GM23338 (cell line): ENCODE measurements around the gene TUBA3E. TPM values are rescaled to one million over a fixed set of nuclear protein-coding genes. Genes with fewer than 3 reads are reported as not detected.
"Not testable (repeated sequence)": the region's sequence is repeated elsewhere in the genome, so short reads cannot be mapped to it uniquely, and the experiment has no call there.

Experiments
- ATAC-seq: fragments of 200-7000 bp; cut with Tn5 transposase; 3 replicates; pipeline ENCODE4 v1.9.1; 2020
- DNase-seq: peaks from one replicate; pipeline ENCODE4 v3.0.0-alpha.2; 2015; ENCODE audit warnings: low spot score
- H2AFZ ChIP-seq: fragments of 200-600 bp; sonication (generic); 2 replicates; pipeline ENCODE4 v1.8.0; 2016; ENCODE audit warnings: antibody characterized with exemption, mild to moderate bottlenecking, moderate library complexity
- H3F3A ChIP-seq: fragments of 200-600 bp; sonication (generic); replicated peaks from 2 replicates; pipeline ENCODE4 v1.8.0; 2017; ENCODE audit warnings: antibody characterized with exemption, mixed run types, low read depth
- H3K27ac ChIP-seq: fragments of 200-600 bp; sonication (generic); 2 replicates; pipeline ENCODE4 v1.6.1; 2016; ENCODE audit warnings: low read depth
- H3K27me3 ChIP-seq: fragments of 200-600 bp; sonication (generic); 2 replicates; pipeline ENCODE4 v1.8.0; 2016; ENCODE audit warnings: mild to moderate bottlenecking, mixed run types, moderate library complexity; ENCODE audit not compliant: insufficient read depth
- H3K36me3 ChIP-seq: fragments of 200-600 bp; sonication (generic); 2 replicates; pipeline ENCODE4 v1.8.0; 2016; ENCODE audit warnings: mild to moderate bottlenecking; ENCODE audit not compliant: insufficient read depth
- H3K4me1 ChIP-seq: fragments of 200-600 bp; sonication (generic); 2 replicates; pipeline ENCODE4 v1.8.0; 2016; ENCODE audit warnings: mild to moderate bottlenecking, moderate library complexity; ENCODE audit not compliant: insufficient read depth
- H3K4me2 ChIP-seq: fragments of 200-600 bp; sonication (generic); 2 replicates; pipeline ENCODE4 v1.7.1; 2017; ENCODE audit warnings: mixed run types
- H3K4me3 ChIP-seq: fragments of 200-600 bp; sonication (generic); 2 replicates; pipeline ENCODE4 v1.6.1; 2016; ENCODE audit warnings: mixed run types
- H3K79me2 ChIP-seq: fragments of 200-600 bp; sonication (generic); replicated peaks from 2 replicates; pipeline ENCODE4 v1.8.0; 2017; ENCODE audit warnings: mild to moderate bottlenecking; ENCODE audit not compliant: insufficient read depth
- H3K9me2 ChIP-seq: fragments of 200-600 bp; sonication (generic); 2 replicates; pipeline ENCODE4 v1.8.0; 2017; ENCODE audit not compliant: insufficient read depth
- H4K20me1 ChIP-seq: fragments of 200-600 bp; sonication (generic); replicated peaks from 2 replicates; pipeline ENCODE4 v1.8.0; 2017; ENCODE audit warnings: mild to moderate bottlenecking; ENCODE audit not compliant: insufficient read depth
- H3K27ac Mint-ChIP-seq: 2 replicates; pipeline ENCODE4 v1.8.0; 2020; ENCODE audit warnings: inconsistent platforms, mild to moderate bottlenecking, moderate library complexity, mixed read lengths
- H3K27me3 Mint-ChIP-seq: 3 replicates; pipeline ENCODE4 v1.8.0; 2022; ENCODE audit warnings: low read depth, mild to moderate bottlenecking, moderate library complexity, mixed read lengths, inconsistent platforms; ENCODE audit not compliant: insufficient read depth, poor library complexity
- H3K36me3 Mint-ChIP-seq: 3 replicates; pipeline ENCODE4 v1.8.0; 2021; ENCODE audit warnings: low read depth, mild to moderate bottlenecking, inconsistent platforms, moderate library complexity, mixed read lengths
- H3K4me1 Mint-ChIP-seq: 3 replicates; pipeline ENCODE4 v1.8.0; 2020; ENCODE audit warnings: mild to moderate bottlenecking, inconsistent platforms, mixed read lengths
- H3K4me3 Mint-ChIP-seq: 3 replicates; pipeline ENCODE4 v1.8.0; 2021; ENCODE audit warnings: moderate library complexity, mild to moderate bottlenecking, inconsistent platforms, mixed read lengths
- H3K9me3 Mint-ChIP-seq: 3 replicates; pipeline ENCODE4 v1.8.0; 2020; ENCODE audit warnings: moderate library complexity, mild to moderate bottlenecking, inconsistent platforms, mixed read lengths
- EZH2phosphoT487 ChIP-seq: fragments of 200-600 bp; sonication (generic); IDR thresholded peaks from one replicate; pipeline ENCODE4 v1.8.1; 2018; ENCODE audit warnings: antibody characterized with exemption; ENCODE audit not compliant: unreplicated experiment
- STAT1 ChIP-seq: IDR thresholded peaks from one replicate; pipeline ENCODE4 v1.6.1; 2016; ENCODE audit warnings: antibody characterized with exemption; ENCODE audit not compliant: unreplicated experiment
- ZNF114 ChIP-seq: fragments of 250-450 bp; sonication (Bioruptor Pico); IDR thresholded peaks from 2 replicates; pipeline ENCODE4 v1.5.0; 2020; ENCODE audit warnings: mild to moderate bottlenecking, moderate library complexity
- ZNF331 ChIP-seq: fragments of 250-450 bp; sonication (Bioruptor Pico); IDR thresholded peaks from 2 replicates; pipeline ENCODE4 v1.5.0; 2020; ENCODE audit warnings: low read depth, mild to moderate bottlenecking, moderate library complexity
- ZNF462 ChIP-seq: fragments of 250-450 bp; sonication (Bioruptor Pico); IDR thresholded peaks from 2 replicates; pipeline ENCODE4 v1.5.0; 2020; ENCODE audit warnings: mild to moderate bottlenecking, moderate library complexity
- polyA plus RNA-seq: library from polyadenylated mRNA; unstranded; fragments of >200 nt; fragmentation: Nextera tagmentation; extraction: Ambion mirVana; gene quantifications from 2 replicates; pipeline ENCODE4 v1.2.1, GENCODE V29; 2016
- total RNA-seq: library from RNA; depleted of rRNA; stranded (reverse); fragments of >200 nt; shearing (Covaris generic); gene quantifications from 2 replicates; pipeline ENCODE4 v1.2.3, GENCODE V29; 2014

TUBA3E gene
- total and polyA plus RNA-seq, 2 experiments from 2014 or later = 0.21 to 0.31 TPM

- TF ChIP-seq ZNF462 (CRISPR knock-in tag) (no peak), EZH2phosphoT487 (no peak), ZNF114 (CRISPR knock-in tag) (no peak)
Measured at GRCh38 chr2:130160131-130160530, 38.1 kb downstream of the TUBA3E start (continued).

GRCh38 chr2:130159376-130159775 is 38.9 kb downstream of the TUBA3E start:
- Mint-ChIP-seq H3K36me3 (peaks cover 42% of the 10 kb centered on the region), H3K27me3 (peaks cover 10% of the 10 kb centered on the region)
- H3K27ac ChIP-seq, H3K36me3 ChIP-seq, ATAC-seq, H3K27ac Mint-ChIP-seq, H3F3A ChIP-seq, H3K27me3 ChIP-seq, H3K4me3 ChIP-seq, H3K4me1 Mint-ChIP-seq, H3K9me2 ChIP-seq, H4K20me1 ChIP-seq, H3K4me2 ChIP-seq, H3K4me3 Mint-ChIP-seq, H3K4me1 ChIP-seq, H2AFZ ChIP-seq, H3K9me3 Mint-ChIP-seq, DNase-seq, H3K79me2 ChIP-seq: not testable (repeated sequence)

GRCh38 chr2:130158631-130159030 is 39.6 kb downstream of the TUBA3E start:
- no peak overlapping the region for H3K27ac ChIP-seq
- H3K79me2 ChIP-seq = no peaks in the 10 kb centered on the region
- H2AFZ ChIP-seq = no peak overlapping the region
- no peaks in the 10 kb centered on the region for H3K36me3 ChIP-seq
- Mint-ChIP-seq H3K4me1 (peaks cover 3% of the 10 kb centered on the region; the same call in 2 of the 3 replicates), H3K36me3 (peaks cover 39% of the 10 kb centered on the region), H3K27me3 (peaks cover 10% of the 10 kb centered on the region), H3K27ac (no peak overlapping the region), H3K9me3 (no peaks in the 10 kb centered on the region), H3K4me3 (no peak overlapping the region)
- H4K20me1 ChIP-seq = no peaks in the 10 kb centered on the region; the same call in 1 of the 2 replicates
- no peaks in the 10 kb centered on the region for H3K4me1 ChIP-seq
- DNase-seq (no peak), ATAC-seq (no peak)
- no peak overlapping the region for H3K4me2 ChIP-seq
- no peak overlapping the region for H3K4me3 ChIP-seq
- no peaks in the 10 kb centered on the region for H3F3A ChIP-seq
- H3K27me3 ChIP-seq = no peaks in the 10 kb centered on the region
- H3K9me2 ChIP-seq = no peaks in the 10 kb centered on the region
- TF ChIP-seq ZNF114 (CRISPR knock-in tag) (no peak), STAT1 (no peak), ZNF462 (CRISPR knock-in tag) (no peak), ZNF331 (CRISPR knock-in tag) (no peak)
